Peyer's patch (tissue), 4 donors: ENCODE results near the gene PDE11A. TPM values are rescaled to one million over a fixed set of nuclear protein-coding genes. Genes with fewer than 3 reads are reported as not detected.

Source experiments
- DNase-seq, 3 donors: peaks; one replicate each; pipeline ENCODE4 v3.0.0-alpha.2; 2017 to 2019
- H3K27ac ChIP-seq, 4 donors: fragments of 200-600 bp; sonication (generic); one replicate each; pipeline ENCODE4 v1.5.1; 2016 to 2019
- H3K27me3 ChIP-seq, 2 donors: fragments of 200-600 bp; sonication (generic); one replicate each; pipeline ENCODE4 v1.5.1; 2019
- H3K36me3 ChIP-seq, 3 donors: fragments of 200-600 bp; sonication (generic); one replicate each; pipeline ENCODE4 v1.5.1; 2016 to 2019
- H3K4me1 ChIP-seq, 4 donors: fragments of 200-600 bp; sonication (generic); one replicate each; pipeline ENCODE4 v1.5.1; 2016 to 2019
- H3K4me3 ChIP-seq, 4 donors: fragments of 200-600 bp; sonication (generic); 1 replicate in 3 of 4; 2 replicates in 1 of 4; pipeline ENCODE4 v1.5.1; 2016 to 2019; ENCODE audit warnings: mild to moderate bottlenecking in 1 of 4
- H3K9me3 ChIP-seq, 4 donors: fragments of 200-600 bp; sonication (generic); one replicate each; pipeline ENCODE4 v1.5.1; 2016 to 2019; ENCODE audit warnings: mild to moderate bottlenecking in 1 of 4
- CTCF ChIP-seq, 6 experiments: fragments of 450-650 bp in 4 of 6; fragments of 200-600 bp in 2 of 6; sonication (generic) in 1 of 6; IDR thresholded peaks; one replicate each; pipeline ENCODE4 v1.5.1; 2017 to 2019; ENCODE audit warnings: antibody characterized with exemption in 6 of 6, mild to moderate bottlenecking in 3 of 6, moderate library complexity in 1 of 6
- POLR2A ChIP-seq, 2 donors: fragments of 450-650 bp; IDR thresholded peaks; one replicate each; pipeline ENCODE4 v1.5.1; 2017; ENCODE audit warnings: antibody characterized with exemption in 2 of 2, mild to moderate bottlenecking in 2 of 2, moderate library complexity in 2 of 2
- total RNA-seq, 4 donors: library from RNA; depleted of rRNA; stranded (reverse); fragments of >200 nt; gene quantifications; one replicate each; pipeline ENCODE4 v1.1.0, GENCODE V29; 2016

Gene PDE11A
- total RNA-seq, 4 donors from 2014 or later = 1.6 to 2.1 (median 1.7) TPM

DNA sequence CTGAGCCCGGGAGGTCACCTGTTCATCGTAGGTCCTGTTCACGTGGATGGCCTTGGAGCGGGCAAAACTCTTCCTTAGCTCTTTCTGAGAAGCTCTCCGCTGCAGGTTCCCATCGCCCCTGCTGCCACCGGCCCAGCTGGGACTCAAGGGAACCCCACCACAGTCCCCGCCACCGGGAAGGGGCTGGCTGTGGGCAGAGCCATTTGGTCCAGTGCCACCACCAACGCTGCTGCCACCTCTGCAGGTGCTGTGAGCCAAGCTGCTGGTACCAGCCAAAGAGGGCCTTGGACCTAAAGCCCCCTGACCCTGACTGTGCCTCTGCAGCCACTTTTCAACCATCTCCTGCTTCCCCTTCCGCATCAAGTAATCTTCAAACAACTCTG is 586 bp downstream of the PDE11A start:
- TF ChIP-seq CTCF (IDR thresholded peaks at IDR 0.05) = no peak
- TF ChIP-seq POLR2A (IDR thresholded peaks at IDR 0.05) = no peak
- peak overlapping the region in 2 of 4 donors; percentile 54 to 56 for H3K4me3 ChIP-seq
- H3K9me3 ChIP-seq = no peaks in the 10 kb centered on the region
- H3K27me3 ChIP-seq = no peaks in the 10 kb centered on the region
- DNase-seq = no peak
- H3K27ac ChIP-seq = peak overlapping the region in 2 of 4 donors; percentile 72 to 79
- no peaks in the 10 kb centered on the region for H3K36me3 ChIP-seq
- H3K4me1 ChIP-seq = no peaks in the 10 kb centered on the region

GRCh38 chr2:178070824-178071223 is 1.8 kb downstream of the PDE11A start:
- no peak for DNase-seq
- Histone ChIP-seq H3K4me3 (no peak overlapping the region), H3K4me1 (no peaks in the 10 kb centered on the region), H3K27ac (no peak overlapping the region), H3K9me3 (no peaks in the 10 kb centered on the region), H3K27me3 (no peaks in the 10 kb centered on the region), H3K36me3 (no peaks in the 10 kb centered on the region)
- TF ChIP-seq CTCF (IDR thresholded peaks at IDR 0.05) = no peak
- TF ChIP-seq POLR2A (IDR thresholded peaks at IDR 0.05) = no peak

- Histone ChIP-seq H3K36me3 (no peaks in the 10 kb centered on the region), H3K27me3 (no peaks in the 10 kb centered on the region), H3K4me3 (no peak overlapping the region), H3K4me1 (no peaks in the 10 kb centered on the region), H3K27ac (no peak overlapping the region), H3K9me3 (no peaks in the 10 kb centered on the region)
- peak in 2 of 6 experiments; percentile 19 for TF ChIP-seq CTCF (IDR thresholded peaks at IDR 0.05)
- no peak for TF ChIP-seq POLR2A (IDR thresholded peaks at IDR 0.05)
- no peak for DNase-seq
These were observed 3.0 kb downstream of the PDE11A start for GRCh38 chr2:178069551-178069950.

- no peaks in the 10 kb centered on the region for H3K27me3 ChIP-seq
- no peak for TF ChIP-seq CTCF (IDR thresholded peaks at IDR 0.05)
- TF ChIP-seq POLR2A (IDR thresholded peaks at IDR 0.05) = no peak
- H3K4me3 ChIP-seq = no peak overlapping the region
- no peaks in the 10 kb centered on the region for H3K4me1 ChIP-seq
- H3K27ac ChIP-seq = no peak overlapping the region
- no peaks in the 10 kb centered on the region for H3K36me3 ChIP-seq
- H3K9me3 ChIP-seq = no peaks in the 10 kb centered on the region
- no peak for DNase-seq
These were observed 3.6 kb downstream of the PDE11A start for GRCh38 chr2:178068823-178069454.

GRCh38 chr2:178066890-178067669 is 5.5 kb downstream of the PDE11A start:
- Histone ChIP-seq H3K9me3 (no peaks in the 10 kb centered on the region), H3K4me1 (no peaks in the 10 kb centered on the region), H3K36me3 (no peaks in the 10 kb centered on the region), H3K4me3 (no peak overlapping the region), H3K27ac (no peak overlapping the region), H3K27me3 (no peaks in the 10 kb centered on the region)
- no peak for TF ChIP-seq CTCF (IDR thresholded peaks at IDR 0.05)
- TF ChIP-seq POLR2A (IDR thresholded peaks at IDR 0.05) = no peak
- DNase-seq = no peak
